ENCODE measurements around the gene VILL. TPM values are rescaled to one million over a fixed set of nuclear protein-coding genes. Genes with fewer than 3 reads are reported as not detected.
"Not testable (repeated sequence)": the region's sequence is repeated elsewhere in the genome, so short reads cannot be mapped to it uniquely, and the experiment has no call there.

The VILL gene
- total RNA-seq, 2 experiments from 2014 or later, result 11.4 to 11.7 TPM

GRCh38 chr3:37986479-37987314, 3.9 kb upstream of the VILL start:
- H3K36me3 Mint-ChIP-seq (ENCODE audit: low read depth), result no peaks in the 10 kb centered on the region
- intact Hi-C loops (cut with micrococcal nuclease), result no loop called here
- ChIA-PET CTCF (interaction anchor here (1.6 to 3.7 kb wide), 3 partner anchors 11 to 19 kb away, joined by 6 to 23 read pairs (median 7); no protein-coding TSS in a partner anchor), POLR2A (no interaction called here)
- peaks cover 3% of the 10 kb centered on the region for H3K4me1 Mint-ChIP-seq (ENCODE audit: low read depth)
- H3K27me3 Mint-ChIP-seq, result no peaks in the 10 kb centered on the region
- H3K27ac Mint-ChIP-seq, result no peak overlapping the region
- DNase-seq (no peak), ATAC-seq (no peak)
- H3K4me3 Mint-ChIP-seq, result no peak overlapping the region
- H3K9me3 Mint-ChIP-seq, result no peaks in the 10 kb centered on the region
- no peak for TF ChIP-seq CTCF (IDR thresholded peaks at IDR 0.05)

GRCh38 chr3:37987315-37987697, 3.3 kb upstream of the VILL start:
- Mint-ChIP-seq H3K9me3 (no peaks in the 10 kb centered on the region), H3K4me1 (ENCODE audit: low read depth) (peaks cover 3% of the 10 kb centered on the region)

GRCh38 chr3:37987751-37988179, 2.8 kb upstream of the VILL start:
- no peak for ATAC-seq
- POLR2A ChIA-PET, result no interaction called here
- H3K9me3 Mint-ChIP-seq, result no peaks in the 10 kb centered on the region
- DNase-seq, result no peak
- CTCF ChIA-PET, result no interaction called here
- no peak for TF ChIP-seq CTCF (IDR thresholded peaks at IDR 0.05)
- no peak overlapping the region for H3K4me3 Mint-ChIP-seq
- intact Hi-C loops (cut with micrococcal nuclease), result no loop called here
- no peaks in the 10 kb centered on the region for H3K36me3 Mint-ChIP-seq (ENCODE audit: low read depth)
- peaks cover 3% of the 10 kb centered on the region for H3K4me1 Mint-ChIP-seq (ENCODE audit: low read depth)
- H3K27ac Mint-ChIP-seq, result no peak overlapping the region
- H3K27me3 Mint-ChIP-seq, result no peaks in the 10 kb centered on the region

More at GRCh38 chr3:37987315-37987697, 3.3 kb upstream of the VILL start:
- Mint-ChIP-seq H3K27me3 (no peaks in the 10 kb centered on the region), H3K27ac (no peak overlapping the region), H3K36me3 (ENCODE audit: low read depth) (no peaks in the 10 kb centered on the region), H3K4me3 (no peak overlapping the region)
- TF ChIP-seq CTCF (IDR thresholded peaks at IDR 0.05), result no peak
- intact Hi-C loops (cut with micrococcal nuclease), result no loop called here
- ChIA-PET CTCF (no interaction called here), POLR2A (no interaction called here)
- ATAC-seq (no peak), DNase-seq (no peak)

- H3K4me3 Mint-ChIP-seq; ATAC-seq; intact Hi-C loops (cut with micrococcal nuclease); DNase-seq; POLR2A ChIA-PET; H3K9me3 Mint-ChIP-seq; H3K4me1 Mint-ChIP-seq (ENCODE audit: low read depth); CTCF ChIA-PET; H3K36me3 Mint-ChIP-seq (ENCODE audit: low read depth); H3K27me3 Mint-ChIP-seq; H3K27ac Mint-ChIP-seq: not testable (repeated sequence)
Observed at GRCh38 chr3:37988376-37988775, 2.2 kb upstream of the VILL start.

GRCh38 chr3:37988931-37989525, 1.6 kb upstream of the VILL start:
- POLR2A ChIA-PET, result no interaction called here

More at GRCh38 chr3:37988931-37989525, 1.6 kb upstream of the VILL start:
- no peak for DNase-seq
- ATAC-seq, result no peak
- Mint-ChIP-seq H3K27ac (no peak overlapping the region), H3K36me3 (ENCODE audit: low read depth) (no peaks in the 10 kb centered on the region), H3K27me3 (no peaks in the 10 kb centered on the region), H3K9me3 (no peaks in the 10 kb centered on the region), H3K4me3 (no peak overlapping the region), H3K4me1 (ENCODE audit: low read depth) (peaks cover 8% of the 10 kb centered on the region)
- TF ChIP-seq CTCF (IDR thresholded peaks at IDR 0.05), result no peak
- CTCF ChIA-PET, result no interaction called here
- intact Hi-C loops (cut with micrococcal nuclease), result no loop called here
